ENCODE data around the gene NOL4L. TPM values are rescaled to one million over a fixed set of nuclear protein-coding genes. Genes with fewer than 3 reads are reported as not detected.

NOL4L gene
- total RNA-seq, 2 donors from 2014 or later, result 39.6 to 50.7 TPM

DNA sequence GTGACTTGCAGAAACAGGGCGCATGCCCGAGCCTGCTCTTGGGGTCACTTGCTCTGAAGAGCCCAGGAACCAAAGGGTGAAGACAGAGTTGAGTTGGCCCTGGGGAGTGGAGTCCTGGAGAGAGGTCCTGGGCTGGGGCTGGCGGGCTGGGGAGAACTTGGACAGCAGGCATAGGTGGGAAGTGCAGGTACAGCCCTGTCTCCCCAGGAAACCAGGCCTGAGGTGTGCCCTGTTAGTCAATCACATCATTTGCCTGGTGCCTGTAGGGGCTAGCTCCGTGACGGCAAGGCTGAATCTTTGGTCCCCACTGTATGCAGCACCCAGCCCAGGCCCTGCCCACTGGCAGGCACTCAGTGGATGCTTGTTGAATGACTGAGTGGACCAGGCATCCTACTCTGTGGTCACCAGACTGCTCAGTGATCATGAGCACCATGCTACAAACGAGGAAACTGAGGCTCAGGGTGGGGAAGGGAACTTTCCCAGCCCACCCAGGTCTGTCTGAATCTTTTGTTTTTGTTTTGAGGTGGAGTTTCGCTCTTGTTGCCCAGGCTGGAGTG lies 15.6 kb upstream of the NOL4L start:
- Histone ChIP-seq H3K27me3 (ENCODE audit: control insufficient read depth, insufficient read depth, low read length, poor library complexity, severe bottlenecking) (no peaks in the 10 kb centered on the region), H3K4me1 (ENCODE audit: control insufficient read depth, insufficient read depth, low read length) (peaks cover 2% of the 10 kb centered on the region), H3K4me3 (ENCODE audit: low read length) (no peak overlapping the region), H3K27ac (ENCODE audit: low read depth, low read length) (no peak overlapping the region), H3K9me3 (ENCODE audit: control insufficient read depth, low read length) (no peaks in the 10 kb centered on the region), H3K36me3 (ENCODE audit: control insufficient read depth, insufficient read depth, low read length) (no peaks in the 10 kb centered on the region), H3K9ac (ENCODE audit: extremely low read depth, low read length, poor library complexity, severe bottlenecking) (no peak overlapping the region)
- H3K27ac Mint-ChIP-seq, result no peak overlapping the region
- DNase-seq, result no peak
- peaks cover 7% of the 10 kb centered on the region for H3K4me1 Mint-ChIP-seq
- H3K36me3 Mint-ChIP-seq (ENCODE audit: low read depth), result no peaks in the 10 kb centered on the region
- H3K9me3 Mint-ChIP-seq, result no peaks in the 10 kb centered on the region
- H3K27me3 Mint-ChIP-seq (ENCODE audit: insufficient read depth), result peaks cover 6% of the 10 kb centered on the region
- WGBS, 2 experiments (ENCODE audit: insufficient coverage in 1 of 2, insufficient read length in 1 of 2), result 94 to 100% methylated on average over 3 to 7 of the region's 7 CpGs
- TF ChIP-seq, protein P1, sequence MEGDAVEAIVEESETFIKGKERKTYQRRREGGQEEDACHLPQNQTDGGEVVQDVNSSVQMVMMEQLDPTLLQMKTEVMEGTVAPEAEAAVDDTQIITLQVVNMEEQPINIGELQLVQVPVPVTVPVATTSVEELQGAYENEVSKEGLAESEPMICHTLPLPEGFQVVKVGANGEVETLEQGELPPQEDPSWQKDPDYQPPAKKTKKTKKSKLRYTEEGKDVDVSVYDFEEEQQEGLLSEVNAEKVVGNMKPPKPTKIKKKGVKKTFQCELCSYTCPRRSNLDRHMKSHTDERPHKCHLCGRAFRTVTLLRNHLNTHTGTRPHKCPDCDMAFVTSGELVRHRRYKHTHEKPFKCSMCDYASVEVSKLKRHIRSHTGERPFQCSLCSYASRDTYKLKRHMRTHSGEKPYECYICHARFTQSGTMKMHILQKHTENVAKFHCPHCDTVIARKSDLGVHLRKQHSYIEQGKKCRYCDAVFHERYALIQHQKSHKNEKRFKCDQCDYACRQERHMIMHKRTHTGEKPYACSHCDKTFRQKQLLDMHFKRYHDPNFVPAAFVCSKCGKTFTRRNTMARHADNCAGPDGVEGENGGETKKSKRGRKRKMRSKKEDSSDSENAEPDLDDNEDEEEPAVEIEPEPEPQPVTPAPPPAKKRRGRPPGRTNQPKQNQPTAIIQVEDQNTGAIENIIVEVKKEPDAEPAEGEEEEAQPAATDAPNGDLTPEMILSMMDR (conservative IDR thresholded peaks at IDR 0.05), result no peak
- H3K4me3 Mint-ChIP-seq, result no peak overlapping the region

DNA sequence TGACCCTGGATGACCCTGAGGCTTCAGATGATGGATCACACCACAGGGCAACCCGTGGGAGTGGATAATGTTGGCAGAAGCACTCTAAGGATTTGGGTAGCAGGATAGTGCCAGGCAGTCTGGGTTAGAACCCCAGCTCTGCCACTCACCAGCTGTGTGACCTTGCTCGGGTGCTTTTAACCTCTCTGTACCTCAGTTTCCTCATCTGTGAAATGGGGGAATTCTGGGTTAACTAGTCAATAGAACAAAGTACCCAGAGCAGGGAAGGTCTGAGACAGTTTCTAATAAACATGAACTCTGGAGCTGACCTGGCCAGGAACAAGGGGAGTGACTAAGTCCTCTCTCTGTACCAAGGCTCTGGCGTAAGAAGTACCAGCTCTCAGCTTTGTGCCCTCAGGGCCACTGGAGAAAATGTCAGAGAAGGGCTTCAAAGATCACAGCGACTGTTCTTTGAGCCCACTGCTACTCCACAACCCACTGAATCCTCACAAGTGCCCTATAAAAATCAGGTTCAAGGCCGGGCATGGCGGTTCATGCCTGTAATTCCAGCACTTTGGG lies 14.7 kb upstream of the NOL4L start:
- Mint-ChIP-seq H3K27ac (no peak overlapping the region), H3K4me3 (no peak overlapping the region)
- 83 to 96% methylated on average over 5 to 6 of the region's 6 CpGs for WGBS, 2 experiments (ENCODE audit: insufficient coverage in 1 of 2, insufficient read length in 1 of 2)

DNA sequence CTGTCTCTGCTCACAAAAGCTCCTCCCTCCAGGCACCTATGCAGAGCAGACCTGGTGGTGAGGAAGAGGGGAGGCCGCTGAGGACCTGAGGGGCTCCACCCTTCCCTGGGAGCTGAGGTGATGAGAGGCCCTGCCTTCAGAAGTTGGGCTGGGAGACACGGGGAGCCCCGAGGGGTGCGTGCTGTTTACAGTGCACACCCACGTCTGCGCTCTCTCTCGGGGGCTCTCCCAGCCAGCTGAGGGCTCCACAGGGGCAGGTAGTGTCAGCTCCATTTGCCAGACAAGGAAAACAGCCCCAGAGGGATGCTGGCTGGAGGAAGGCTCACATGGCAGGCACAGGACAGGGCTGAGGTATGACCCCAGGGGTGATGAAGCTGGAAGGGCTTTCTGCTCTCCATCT lies 13.5 kb upstream of the NOL4L start:
- peaks cover 3% of the 10 kb centered on the region for H3K27me3 Mint-ChIP-seq (ENCODE audit: insufficient read depth)
- H3K9me3 ChIP-seq (ENCODE audit: control insufficient read depth, low read length), result no peaks in the 10 kb centered on the region
- H3K4me3 Mint-ChIP-seq, result no peak overlapping the region
- no peak overlapping the region for H3K27ac Mint-ChIP-seq
- 75 to 83% methylated on average over 2 to 7 of the region's 7 CpGs for WGBS, 2 experiments (ENCODE audit: insufficient coverage in 1 of 2, insufficient read length in 1 of 2)
- TF ChIP-seq, protein P1 (conservative IDR thresholded peaks at IDR 0.05), result no peak
- no peak overlapping the region for H3K9ac ChIP-seq (ENCODE audit: extremely low read depth, low read length, poor library complexity, severe bottlenecking)
- H3K27me3 ChIP-seq (ENCODE audit: control insufficient read depth, insufficient read depth, low read length, poor library complexity, severe bottlenecking), result no peaks in the 10 kb centered on the region
- DNase-seq, result no peak
- no peaks in the 10 kb centered on the region for H3K36me3 Mint-ChIP-seq (ENCODE audit: low read depth)
- H3K4me3 ChIP-seq (ENCODE audit: low read length), result no peak overlapping the region
- no peaks in the 10 kb centered on the region for H3K9me3 Mint-ChIP-seq
- no peaks in the 10 kb centered on the region for H3K36me3 ChIP-seq (ENCODE audit: control insufficient read depth, insufficient read depth, low read length)
- no peak overlapping the region for H3K27ac ChIP-seq (ENCODE audit: low read depth, low read length)
- H3K4me1 Mint-ChIP-seq, result no peaks in the 10 kb centered on the region
- H3K4me1 ChIP-seq (ENCODE audit: control insufficient read depth, insufficient read depth, low read length), result no peaks in the 10 kb centered on the region

More for the DNA sequence above, 14.7 kb upstream of the NOL4L start:
- Histone ChIP-seq H3K4me3 (ENCODE audit: low read length) (no peak overlapping the region), H3K36me3 (ENCODE audit: control insufficient read depth, insufficient read depth, low read length) (no peaks in the 10 kb centered on the region), H3K9ac (ENCODE audit: extremely low read depth, low read length, poor library complexity, severe bottlenecking) (no peak overlapping the region), H3K27ac (ENCODE audit: low read depth, low read length) (no peak overlapping the region), H3K4me1 (ENCODE audit: control insufficient read depth, insufficient read depth, low read length) (no peaks in the 10 kb centered on the region), H3K9me3 (ENCODE audit: control insufficient read depth, low read length) (no peaks in the 10 kb centered on the region), H3K27me3 (ENCODE audit: control insufficient read depth, insufficient read depth, low read length, poor library complexity, severe bottlenecking) (no peaks in the 10 kb centered on the region)
- TF ChIP-seq, protein P1 (conservative IDR thresholded peaks at IDR 0.05), result no peak
- Mint-ChIP-seq H3K4me1 (peaks cover 3% of the 10 kb centered on the region), H3K9me3 (no peaks in the 10 kb centered on the region), H3K36me3 (ENCODE audit: low read depth) (no peaks in the 10 kb centered on the region), H3K27me3 (ENCODE audit: insufficient read depth) (peaks cover 3% of the 10 kb centered on the region)
- DNase-seq, result no peak

Data from endodermal cell (in vitro differentiated cells).